Tibial nerve (tissue), 4 donors: Measurements from ENCODE around the gene TTLL6. TPM values are rescaled to one million over a fixed set of nuclear protein-coding genes. Genes with fewer than 3 reads are reported as not detected.
A peak's percentile ranks its signal among the peaks of the same experiment; 100 is the strongest.

ENCODE experiments used
- DNase-seq, 2 donors: peaks; one replicate each; pipeline ENCODE4 v3.0.0-alpha.2; 2019; ENCODE audit warnings: low spot score in 2 of 2
- H3K27ac ChIP-seq, 4 donors: fragments of 200-600 bp; sonication (generic) in 3 of 4; one replicate each; pipeline ENCODE4 v1.5.1; 2017 to 2019; ENCODE audit warnings: mild to moderate bottlenecking in 1 of 4
- H3K27me3 ChIP-seq, 2 donors: fragments of 200-600 bp; sonication (generic) in 1 of 2; one replicate each; pipeline versions ENCODE4 v1.5.1 to v1.6.0; 2017 to 2019
- H3K36me3 ChIP-seq, 3 donors: fragments of 200-600 bp; sonication (generic); one replicate each; pipeline ENCODE4 v1.5.1; 2018 to 2019
- H3K4me1 ChIP-seq, 4 donors: fragments of 200-600 bp; sonication (generic) in 3 of 4; one replicate each; pipeline ENCODE4 v1.5.1; 2017 to 2019
- H3K4me3 ChIP-seq, 4 donors: fragments of 200-600 bp; sonication (generic) in 3 of 4; one replicate each; pipeline ENCODE4 v1.5.1; 2017 to 2019; ENCODE audit warnings: mild to moderate bottlenecking in 1 of 4, moderate library complexity in 1 of 4
- H3K9me3 ChIP-seq, 4 donors: fragments of 200-600 bp; sonication (generic) in 3 of 4; one replicate each; pipeline ENCODE4 v1.5.1; 2017 to 2019
- CTCF ChIP-seq, 5 experiments: fragments of 200-600 bp in 3 of 5; fragments of 450-650 bp in 2 of 5; sonication (generic) in 3 of 5; IDR thresholded peaks; one replicate each; pipeline ENCODE4 v1.5.1; 2016 to 2019; ENCODE audit warnings: antibody characterized with exemption in 5 of 5, mild to moderate bottlenecking in 3 of 5, moderate library complexity in 2 of 5
- EP300 ChIP-seq, 2 donors: sonication (generic); formaldehyde crosslinking; IDR thresholded peaks; one replicate each; pipeline ENCODE4 v1.6.1; 2017; ENCODE audit warnings: antibody characterized with exemption in 2 of 2, mild to moderate bottlenecking in 1 of 2
- POLR2A ChIP-seq, 2 donors: fragments of 450-650 bp; IDR thresholded peaks; one replicate each; pipeline ENCODE4 v1.6.1; 2017; ENCODE audit warnings: antibody characterized with exemption in 2 of 2, mild to moderate bottlenecking in 2 of 2, moderate library complexity in 2 of 2
- WGBS, 2 donors: methylation state at CpG; one replicate each; pipeline ENCODE4 v1.1.5; 2018; 5-methylcytosine and 5-hydroxymethylcytosine counted together
- total RNA-seq, 4 donors: library from RNA; depleted of rRNA; stranded (reverse); fragments of >200 nt; gene quantifications; one replicate each; pipeline ENCODE4 v1.1.0, GENCODE V29; 2016

Gene TTLL6
- total RNA-seq, 4 donors from 2014 or later = 0.21 to 4.8 (median 0.99) TPM

- no peak overlapping the region for H3K4me3 ChIP-seq
- H3K4me1 ChIP-seq = no peaks in the 10 kb centered on the region
- no peak for DNase-seq
- peaks cover 0 to 19% of the 10 kb centered on the region in 2 donors for H3K27me3 ChIP-seq
- H3K36me3 ChIP-seq = no peaks in the 10 kb centered on the region
- WGBS, 2 donors = 51% methylated on average over 10 of the region's 10 CpGs
- H3K27ac ChIP-seq = peak overlapping the region in 1 of 4 donors; percentile 7
- H3K9me3 ChIP-seq = no peaks in the 10 kb centered on the region
- TF ChIP-seq CTCF (IDR thresholded peaks at IDR 0.05) (no peak), EP300 (IDR thresholded peaks at IDR 0.05) (no peak), POLR2A (IDR thresholded peaks at IDR 0.05) (no peak)
Observed at GRCh38 chr17:48795444-48796162, 21.4 kb downstream of the TTLL6 start.

- no peaks in the 10 kb centered on the region for H3K9me3 ChIP-seq
- WGBS, 2 donors = 30 to 34% methylated on average over 3 of the region's 3 CpGs
- H3K36me3 ChIP-seq = no peaks in the 10 kb centered on the region
- DNase-seq = no peak
- no peak overlapping the region for H3K4me3 ChIP-seq
- H3K4me1 ChIP-seq = no peaks in the 10 kb centered on the region
- H3K27ac ChIP-seq = no peak overlapping the region
- H3K27me3 ChIP-seq = peaks cover 0 to 28% of the 10 kb centered on the region in 2 donors
- TF ChIP-seq POLR2A (IDR thresholded peaks at IDR 0.05) (no peak), EP300 (IDR thresholded peaks at IDR 0.05) (no peak), CTCF (IDR thresholded peaks at IDR 0.05) (no peak)
Observed at GRCh38 chr17:48792033-48792798, 24.8 kb downstream of the TTLL6 start.

GRCh38 chr17:48791128-48792032 is 25.6 kb downstream of the TTLL6 start:
- no peaks in the 10 kb centered on the region for H3K9me3 ChIP-seq
- H3K4me1 ChIP-seq = no peaks in the 10 kb centered on the region
- peaks cover 0 to 31% of the 10 kb centered on the region in 2 donors for H3K27me3 ChIP-seq
- no peak overlapping the region for H3K27ac ChIP-seq
- 48 to 60% methylated on average over 13 of the region's 14 CpGs for WGBS, 2 donors
- H3K4me3 ChIP-seq = no peak overlapping the region
- peak; percentile 22 to 87 for DNase-seq
- H3K36me3 ChIP-seq = no peaks in the 10 kb centered on the region
- TF ChIP-seq CTCF (IDR thresholded peaks at IDR 0.05) (peak; percentile 54 to 71 (median 58)), POLR2A (IDR thresholded peaks at IDR 0.05) (no peak)

DNA sequence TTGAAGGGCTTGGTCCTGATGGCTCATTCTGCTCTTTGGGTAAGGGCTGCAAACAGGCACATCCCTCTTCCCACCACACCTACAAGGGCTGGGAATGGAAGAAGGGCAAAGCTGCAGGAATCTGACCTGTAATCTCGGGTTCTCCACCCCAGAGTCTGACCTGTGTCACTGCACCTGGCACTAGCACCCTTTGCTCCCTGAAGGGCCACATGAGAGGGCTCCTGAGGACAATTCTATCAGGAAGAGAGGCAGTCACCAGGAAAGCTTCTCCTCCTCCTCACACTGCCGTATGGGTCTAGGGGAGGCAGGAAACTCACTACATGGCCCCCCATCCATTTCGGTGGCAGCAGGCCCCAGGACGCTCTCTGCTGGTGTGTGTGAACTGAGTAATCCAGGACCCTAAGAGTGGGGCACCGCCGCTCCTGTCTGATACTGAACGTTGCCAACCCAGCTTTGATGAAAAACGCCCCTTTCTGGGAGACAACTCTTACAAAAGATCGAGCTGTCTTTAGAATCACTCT is 26.4 kb downstream of the TTLL6 start:
- Histone ChIP-seq H3K36me3 (no peaks in the 10 kb centered on the region), H3K9me3 (no peaks in the 10 kb centered on the region), H3K4me3 (no peak overlapping the region), H3K27me3 (peaks cover 0 to 31% of the 10 kb centered on the region in 2 donors), H3K4me1 (no peaks in the 10 kb centered on the region), H3K27ac (no peak overlapping the region)
- TF ChIP-seq EP300 (IDR thresholded peaks at IDR 0.05) = no peak
- no peak for TF ChIP-seq POLR2A (IDR thresholded peaks at IDR 0.05)
- no peak for TF ChIP-seq CTCF (IDR thresholded peaks at IDR 0.05)
- no peak for DNase-seq
- 24 to 29% methylated on average over 9 of the region's 9 CpGs for WGBS, 2 donors
